Lower lobe of right lung (tissue), 2 donors: ENCODE measurements around the gene ESRRG. TPM values are rescaled to one million over a fixed set of nuclear protein-coding genes. Genes with fewer than 3 reads are reported as not detected.

ENCODE experiments used
- ATAC-seq, 2 donors: fragments of 200-7000 bp; cut with Tn5 transposase; one replicate each; pipeline ENCODE4 v1.9.1; 2020 to 2022; ENCODE audit warnings: mild to moderate bottlenecking in 2 of 2, moderate library complexity in 2 of 2
- DNase-seq: peaks from one replicate; pipeline ENCODE4 v3.0.0-alpha.2; 2020
- H3K27ac ChIP-seq: fragments of 200-600 bp; one replicate; pipeline ENCODE4 v1.8.0; 2022
- H3K27me3 ChIP-seq: fragments of 200-600 bp; one replicate; pipeline ENCODE4 v1.8.0; 2022; ENCODE audit warnings: low read depth
- H3K36me3 ChIP-seq: fragments of 200-600 bp; one replicate; pipeline ENCODE4 v1.8.0; 2022; ENCODE audit warnings: mild to moderate bottlenecking
- H3K4me1 ChIP-seq: fragments of 200-600 bp; one replicate; pipeline ENCODE4 v1.8.0; 2022
- H3K4me3 ChIP-seq: fragments of 200-600 bp; one replicate; pipeline ENCODE4 v1.8.0; 2022; ENCODE audit warnings: mild to moderate bottlenecking
- H3K9me3 ChIP-seq: fragments of 200-600 bp; one replicate; pipeline ENCODE4 v1.8.0; 2022
- intact Hi-C: fragments of 100-400 bp; cut with DNase I; formaldehyde crosslinking; loops from one replicate; pipeline ENCODE4 v1.11.0; 2022
- total RNA-seq: library from RNA; stranded (reverse); fragmentation: NEBNext Ultra II Directional; extraction: Animal tissue kit (Norgen Biotek cat#: 25700); gene quantifications from one replicate; pipeline ENCODE4 v1.2.1, GENCODE V29; 2021
- TF ChIP-seq, protein P1 (sequence below): fragments of 200-600 bp; IDR thresholded peaks from one replicate; pipeline ENCODE4 v1.8.0; 2022; ENCODE audit warnings: antibody characterized with exemption, mild to moderate bottlenecking
- donor health status: DM: no; HTN: yes; CAD: no; lungs with severe emphysema.

The ESRRG gene
- total RNA-seq, 1 donor from 2014 or later, result 1.9 TPM

DNA sequence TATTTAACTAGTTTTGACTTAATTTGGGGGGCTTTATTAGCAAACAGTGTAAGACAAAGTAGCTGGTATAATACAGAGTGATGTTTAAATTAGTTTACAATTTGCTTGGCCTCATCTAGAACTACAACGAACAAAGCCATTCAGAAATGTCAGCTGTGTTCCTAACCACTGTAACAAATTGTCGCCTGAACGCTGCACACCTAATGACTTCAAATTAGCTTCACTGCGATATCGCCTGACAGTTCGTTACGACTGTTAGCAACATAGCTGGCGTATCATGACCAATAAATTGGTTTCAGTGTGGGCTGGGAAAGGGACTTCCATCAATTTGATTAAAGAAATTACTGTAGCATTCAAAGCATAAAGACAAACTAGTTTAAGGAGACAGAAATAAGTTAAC is 160.1 kb downstream of the ESRRG start:
- DNase-seq (no peak), ATAC-seq (no peak)
- intact Hi-C loops, result no loop called here
- H3K4me1 ChIP-seq, result no peaks in the 10 kb centered on the region
- H3K36me3 ChIP-seq, result no peaks in the 10 kb centered on the region
- TF ChIP-seq, protein P1, sequence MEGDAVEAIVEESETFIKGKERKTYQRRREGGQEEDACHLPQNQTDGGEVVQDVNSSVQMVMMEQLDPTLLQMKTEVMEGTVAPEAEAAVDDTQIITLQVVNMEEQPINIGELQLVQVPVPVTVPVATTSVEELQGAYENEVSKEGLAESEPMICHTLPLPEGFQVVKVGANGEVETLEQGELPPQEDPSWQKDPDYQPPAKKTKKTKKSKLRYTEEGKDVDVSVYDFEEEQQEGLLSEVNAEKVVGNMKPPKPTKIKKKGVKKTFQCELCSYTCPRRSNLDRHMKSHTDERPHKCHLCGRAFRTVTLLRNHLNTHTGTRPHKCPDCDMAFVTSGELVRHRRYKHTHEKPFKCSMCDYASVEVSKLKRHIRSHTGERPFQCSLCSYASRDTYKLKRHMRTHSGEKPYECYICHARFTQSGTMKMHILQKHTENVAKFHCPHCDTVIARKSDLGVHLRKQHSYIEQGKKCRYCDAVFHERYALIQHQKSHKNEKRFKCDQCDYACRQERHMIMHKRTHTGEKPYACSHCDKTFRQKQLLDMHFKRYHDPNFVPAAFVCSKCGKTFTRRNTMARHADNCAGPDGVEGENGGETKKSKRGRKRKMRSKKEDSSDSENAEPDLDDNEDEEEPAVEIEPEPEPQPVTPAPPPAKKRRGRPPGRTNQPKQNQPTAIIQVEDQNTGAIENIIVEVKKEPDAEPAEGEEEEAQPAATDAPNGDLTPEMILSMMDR, result no peak
- no peaks in the 10 kb centered on the region for H3K9me3 ChIP-seq
- H3K27ac ChIP-seq, result no peak overlapping the region
- no peaks in the 10 kb centered on the region for H3K27me3 ChIP-seq
- H3K4me3 ChIP-seq, result no peak overlapping the region

DNA sequence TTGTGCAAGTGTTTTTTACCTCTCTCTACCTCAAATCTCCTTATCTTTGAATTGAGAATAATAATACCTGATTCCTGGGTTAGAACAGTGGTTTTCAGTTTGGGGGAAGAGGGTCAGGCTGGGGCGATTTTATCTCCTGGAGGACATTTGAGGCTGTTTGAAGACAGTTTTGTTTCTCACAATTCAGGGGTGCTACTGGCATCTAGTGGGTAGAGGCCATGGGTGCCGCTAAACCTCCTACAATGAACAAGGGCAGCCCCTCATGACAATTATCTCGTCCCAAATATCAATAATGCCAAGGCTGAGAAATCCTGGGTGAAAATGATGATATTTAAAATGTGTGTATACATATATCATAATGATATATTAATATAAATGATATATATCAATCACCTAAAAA is 160.8 kb downstream of the ESRRG start:
- H3K36me3 ChIP-seq, result no peaks in the 10 kb centered on the region
- TF ChIP-seq, protein P1, result no peak
- ATAC-seq (no peak), DNase-seq (no peak)
- no peaks in the 10 kb centered on the region for H3K27me3 ChIP-seq
- no peak overlapping the region for H3K4me3 ChIP-seq
- no peaks in the 10 kb centered on the region for H3K4me1 ChIP-seq
- intact Hi-C loops, result no loop called here
- no peak overlapping the region for H3K27ac ChIP-seq
- no peaks in the 10 kb centered on the region for H3K9me3 ChIP-seq

DNA sequence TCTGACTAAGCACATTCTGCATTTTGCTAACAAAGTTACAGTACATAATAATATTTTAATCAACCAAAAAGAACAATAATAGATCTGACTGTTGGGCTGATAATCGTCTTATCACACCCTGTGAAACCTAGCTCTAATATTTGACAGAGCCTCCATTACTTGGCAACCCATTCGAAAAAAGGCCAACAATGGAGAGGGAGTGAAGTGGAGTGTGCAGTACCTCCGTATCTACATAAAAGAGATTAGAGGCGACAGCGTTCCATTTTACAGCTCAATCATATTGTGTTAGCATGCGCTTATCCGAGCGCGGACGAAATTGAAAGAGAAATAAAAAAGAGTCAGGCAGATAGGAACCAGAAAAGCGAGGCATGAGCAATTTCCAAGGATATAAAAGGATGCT is 162.7 kb downstream of the ESRRG start:
- H3K9me3 ChIP-seq, result no peaks in the 10 kb centered on the region
- intact Hi-C loops, result no loop called here
- no peak for ATAC-seq
- H3K36me3 ChIP-seq, result no peaks in the 10 kb centered on the region
- TF ChIP-seq, protein P1, result no peak
- H3K27ac ChIP-seq, result no peak overlapping the region
- H3K4me1 ChIP-seq, result no peaks in the 10 kb centered on the region
- H3K4me3 ChIP-seq, result no peak overlapping the region
- no peaks in the 10 kb centered on the region for H3K27me3 ChIP-seq
- no peak for DNase-seq

DNA sequence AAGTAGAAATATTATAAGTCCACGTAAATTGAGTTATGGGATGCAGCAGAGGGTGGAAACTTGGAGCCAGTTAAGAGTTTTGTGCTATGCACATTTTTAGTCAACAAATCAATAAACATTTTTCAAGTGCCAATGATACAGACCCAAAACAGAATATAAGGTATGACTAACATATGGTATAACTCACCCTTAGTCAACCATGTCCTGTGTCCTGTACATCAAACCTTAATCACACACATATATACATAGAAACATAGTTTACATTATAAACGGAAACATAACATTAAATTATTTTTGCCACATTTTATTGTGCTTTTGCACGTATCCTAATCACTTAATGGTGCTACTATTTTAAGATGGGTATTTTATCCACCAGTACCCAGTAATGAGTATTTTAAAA is 163.9 kb downstream of the ESRRG start:
- no peak for DNase-seq
- H3K9me3 ChIP-seq, result no peaks in the 10 kb centered on the region
- intact Hi-C loops, result no loop called here
- no peaks in the 10 kb centered on the region for H3K27me3 ChIP-seq
- TF ChIP-seq, protein P1, result no peak
- H3K4me3 ChIP-seq, result no peak overlapping the region
- H3K27ac ChIP-seq, result no peak overlapping the region
- ATAC-seq, result no peak
- no peaks in the 10 kb centered on the region for H3K4me1 ChIP-seq
- no peaks in the 10 kb centered on the region for H3K36me3 ChIP-seq

DNA sequence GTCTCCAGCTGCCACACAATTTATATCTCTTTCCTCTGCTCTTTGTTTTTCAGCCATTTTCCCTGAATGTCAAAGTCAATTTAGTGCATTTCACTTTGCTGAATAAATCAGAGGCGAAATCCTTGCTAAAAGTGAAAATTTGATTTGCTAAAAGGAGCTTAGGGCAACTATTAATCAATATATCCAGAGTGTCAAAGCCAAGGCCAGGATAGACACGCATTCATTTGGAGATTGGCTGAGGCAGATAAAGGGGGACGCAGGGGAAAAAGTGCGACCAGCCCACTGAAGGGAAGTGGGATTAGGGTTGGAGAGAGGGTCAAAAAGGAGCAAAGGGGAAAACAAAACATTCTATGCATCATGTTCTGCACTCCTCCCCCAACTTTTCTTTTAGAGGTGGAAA is 167.6 kb downstream of the ESRRG start:
- H3K36me3 ChIP-seq, result no peaks in the 10 kb centered on the region
- no peak overlapping the region for H3K27ac ChIP-seq
- no peak for ATAC-seq
- intact Hi-C loops, result no loop called here
- no peaks in the 10 kb centered on the region for H3K4me1 ChIP-seq
- no peak overlapping the region for H3K4me3 ChIP-seq
- TF ChIP-seq, protein P1, result no peak
- no peak for DNase-seq
- no peaks in the 10 kb centered on the region for H3K9me3 ChIP-seq
- no peaks in the 10 kb centered on the region for H3K27me3 ChIP-seq

DNA sequence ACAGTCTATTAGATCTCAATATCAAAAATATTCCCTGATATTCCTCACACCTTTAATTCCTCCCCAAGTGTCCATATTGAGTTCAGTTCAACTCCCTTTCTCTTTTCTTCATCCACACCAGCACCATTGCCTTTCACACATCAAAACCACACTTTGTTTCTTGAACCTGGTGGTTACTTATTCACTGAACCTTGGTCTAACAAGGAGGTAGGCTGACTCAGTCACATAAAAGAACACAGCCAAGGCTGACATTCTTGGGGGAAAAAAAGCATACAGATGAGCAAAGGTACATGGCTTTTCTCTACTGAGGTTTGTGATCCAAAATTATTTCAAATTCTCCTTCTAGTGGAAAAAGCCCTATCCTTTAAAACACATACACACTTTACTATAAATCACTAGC is 168.3 kb downstream of the ESRRG start:
- no peaks in the 10 kb centered on the region for H3K9me3 ChIP-seq
- intact Hi-C loops, result no loop called here
- no peak for ATAC-seq
- H3K36me3 ChIP-seq, result no peaks in the 10 kb centered on the region
- H3K27me3 ChIP-seq, result no peaks in the 10 kb centered on the region
- H3K4me1 ChIP-seq, result no peaks in the 10 kb centered on the region
- H3K27ac ChIP-seq, result no peak overlapping the region
- TF ChIP-seq, protein P1, result no peak
- no peak overlapping the region for H3K4me3 ChIP-seq
- no peak for DNase-seq
